WERI-Rb-1 (cell line): ENCODE results near the gene OR2T3.
"Not testable (repeated sequence)": the region's sequence is repeated elsewhere in the genome, so short reads cannot be mapped to it uniquely, and the experiment has no call there.

Experiments used
- DNase-seq: peaks from one replicate; pipeline ENCODE4 v3.0.0-alpha.2; 2020
- H3K27ac ChIP-seq: fragments of 250-450 bp; sonication (Bioruptor Pico); 2 replicates; pipeline ENCODE4 v1.5.1; 2020; ENCODE audit warnings: mild to moderate bottlenecking, moderate library complexity
- H3K27me3 ChIP-seq: fragments of 250-450 bp; sonication (Bioruptor Pico); 2 replicates; pipeline ENCODE4 v1.5.1; 2021; ENCODE audit warnings: mild to moderate bottlenecking, low read depth, moderate library complexity; ENCODE audit not compliant: insufficient read depth, severe bottlenecking
- H3K36me3 ChIP-seq: fragments of 250-450 bp; sonication (Bioruptor Pico); 2 replicates; pipeline ENCODE4 v1.5.1; 2020; ENCODE audit warnings: mild to moderate bottlenecking, moderate library complexity
- H3K4me3 ChIP-seq: 2 replicates; pipeline ENCODE4 v1.5.1; 2011; ENCODE audit warnings: low read depth, mild to moderate bottlenecking, control low read depth, low read length
- H3K9me3 ChIP-seq: fragments of 250-450 bp; sonication (Bioruptor Pico); 2 replicates; pipeline ENCODE4 v1.5.1; 2021; ENCODE audit warnings: mild to moderate bottlenecking, moderate library complexity; ENCODE audit not compliant: severe bottlenecking
- CTCF ChIP-seq: IDR thresholded peaks from 2 replicates; pipeline ENCODE4 v1.5.1; 2011; ENCODE audit warnings: low read depth, mild to moderate bottlenecking, control low read depth, inconsistent platforms, low read length

Gene OR2T3

DNA sequence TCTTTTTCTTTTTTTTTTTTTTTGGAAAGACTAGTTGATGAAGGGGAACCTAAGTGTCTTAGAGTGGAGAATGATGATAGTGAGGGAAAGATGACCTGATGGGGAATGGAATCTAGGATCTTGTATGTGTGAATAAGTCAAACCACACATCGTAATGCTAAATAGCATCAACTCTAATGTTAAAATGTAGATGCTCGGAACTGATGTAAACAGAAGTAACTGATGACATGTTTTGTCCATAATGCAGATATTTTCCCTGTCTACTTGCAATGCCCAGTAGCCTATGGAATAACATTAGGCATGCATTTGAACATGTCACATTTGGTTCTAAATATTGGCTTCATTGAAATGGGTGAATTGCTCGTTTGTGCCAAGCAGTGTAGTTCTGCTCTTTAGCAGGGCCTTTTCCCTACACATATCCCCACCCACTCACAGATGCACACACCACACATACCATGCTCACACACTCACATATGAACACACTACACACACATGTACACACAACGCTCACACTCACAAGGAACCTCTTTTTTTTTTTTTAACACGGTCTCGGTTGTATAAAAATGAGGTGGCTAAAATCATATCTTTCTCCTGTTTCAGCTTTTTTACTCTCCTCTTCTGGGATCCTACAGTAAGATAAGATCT is 23.2 kb upstream of the OR2T3 start:
- peaks cover 13% of the 10 kb centered on the region for H3K27me3 ChIP-seq
- H3K4me3 ChIP-seq, DNase-seq, H3K27ac ChIP-seq, H3K9me3 ChIP-seq, H3K36me3 ChIP-seq: not testable (repeated sequence)

GRCh38 chr1:248450466-248451145 is 22.5 kb upstream of the OR2T3 start:
- DNase-seq, H3K4me3 ChIP-seq, H3K36me3 ChIP-seq, H3K9me3 ChIP-seq, H3K27ac ChIP-seq: not testable (repeated sequence)
- peaks cover 11% of the 10 kb centered on the region for H3K27me3 ChIP-seq

GRCh38 chr1:248453619-248454018 is 19.5 kb upstream of the OR2T3 start:
- not testable (repeated sequence) for H3K27me3 ChIP-seq, DNase-seq, H3K27ac ChIP-seq, H3K36me3 ChIP-seq, H3K9me3 ChIP-seq, H3K4me3 ChIP-seq

- DNase-seq, H3K36me3 ChIP-seq, H3K9me3 ChIP-seq, H3K27ac ChIP-seq, H3K27me3 ChIP-seq, H3K4me3 ChIP-seq: not testable (repeated sequence)
These were observed 18.1 kb upstream of the OR2T3 start for GRCh38 chr1:248455045-248455444.

GRCh38 chr1:248456635-248457034 is 16.5 kb upstream of the OR2T3 start:
- not testable (repeated sequence) for H3K9me3 ChIP-seq, H3K36me3 ChIP-seq, H3K4me3 ChIP-seq, H3K27ac ChIP-seq, DNase-seq
- peaks cover 15% of the 10 kb centered on the region for H3K27me3 ChIP-seq

GRCh38 chr1:248459117-248459516 is 14.0 kb upstream of the OR2T3 start:
- not testable (repeated sequence) for DNase-seq, H3K4me3 ChIP-seq, H3K27ac ChIP-seq, H3K9me3 ChIP-seq, H3K36me3 ChIP-seq
- H3K27me3 ChIP-seq, result peaks cover 22% of the 10 kb centered on the region

- Histone ChIP-seq H3K36me3 (no peaks in the 10 kb centered on the region), H3K9me3 (no peaks in the 10 kb centered on the region), H3K27me3 (peaks cover 39% of the 10 kb centered on the region), H3K4me3 (no peak overlapping the region), H3K27ac (no peak overlapping the region)
- TF ChIP-seq CTCF, result no peak
- no peak for DNase-seq
These were observed 2.0 kb upstream of the OR2T3 start for GRCh38 chr1:248471154-248471553.

DNA sequence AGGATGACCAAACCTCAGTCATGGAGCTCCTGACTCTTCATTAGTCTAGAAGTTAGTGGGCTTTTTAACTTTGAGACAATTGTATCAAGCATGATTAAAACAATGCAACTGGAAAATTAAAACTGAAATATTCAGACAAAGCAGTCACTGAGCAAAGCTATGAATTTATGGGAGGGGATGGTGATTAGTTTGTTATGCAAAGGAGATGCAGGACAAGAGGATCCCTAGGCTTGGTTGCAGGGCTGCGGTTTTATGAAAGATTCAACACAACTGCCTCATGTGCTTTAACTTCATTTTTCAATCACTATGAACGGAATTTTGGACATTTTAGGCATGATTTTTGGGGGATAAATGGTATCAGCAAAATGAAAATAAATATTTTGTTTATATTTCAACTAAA is 1.0 kb upstream of the OR2T3 start:
- peaks cover 38% of the 10 kb centered on the region for H3K27me3 ChIP-seq
- not testable (repeated sequence) for H3K27ac ChIP-seq, H3K9me3 ChIP-seq, DNase-seq, H3K36me3 ChIP-seq, H3K4me3 ChIP-seq

DNA sequence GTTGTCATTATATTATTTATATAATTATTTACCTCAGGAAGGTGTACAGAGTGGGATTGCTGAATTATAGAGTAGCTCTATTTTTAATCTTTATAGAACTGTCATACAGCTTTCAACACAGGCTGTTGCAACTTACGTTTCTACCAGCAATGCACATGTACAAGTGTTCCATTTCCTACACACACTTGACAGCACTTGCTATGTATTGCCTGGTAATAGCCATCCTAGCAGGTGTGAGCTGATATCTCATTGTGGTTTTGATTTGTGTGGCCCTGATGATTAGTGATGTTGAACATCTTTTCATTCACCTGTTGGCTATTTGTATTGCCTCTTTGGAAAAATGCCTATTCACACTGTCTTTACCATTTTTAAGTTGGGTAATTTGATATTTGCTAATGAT is 2.5 kb downstream of the OR2T3 start:
- H3K4me3 ChIP-seq, DNase-seq: not testable (repeated sequence)
- H3K27me3 ChIP-seq, result peaks cover 24% of the 10 kb centered on the region

DNA sequence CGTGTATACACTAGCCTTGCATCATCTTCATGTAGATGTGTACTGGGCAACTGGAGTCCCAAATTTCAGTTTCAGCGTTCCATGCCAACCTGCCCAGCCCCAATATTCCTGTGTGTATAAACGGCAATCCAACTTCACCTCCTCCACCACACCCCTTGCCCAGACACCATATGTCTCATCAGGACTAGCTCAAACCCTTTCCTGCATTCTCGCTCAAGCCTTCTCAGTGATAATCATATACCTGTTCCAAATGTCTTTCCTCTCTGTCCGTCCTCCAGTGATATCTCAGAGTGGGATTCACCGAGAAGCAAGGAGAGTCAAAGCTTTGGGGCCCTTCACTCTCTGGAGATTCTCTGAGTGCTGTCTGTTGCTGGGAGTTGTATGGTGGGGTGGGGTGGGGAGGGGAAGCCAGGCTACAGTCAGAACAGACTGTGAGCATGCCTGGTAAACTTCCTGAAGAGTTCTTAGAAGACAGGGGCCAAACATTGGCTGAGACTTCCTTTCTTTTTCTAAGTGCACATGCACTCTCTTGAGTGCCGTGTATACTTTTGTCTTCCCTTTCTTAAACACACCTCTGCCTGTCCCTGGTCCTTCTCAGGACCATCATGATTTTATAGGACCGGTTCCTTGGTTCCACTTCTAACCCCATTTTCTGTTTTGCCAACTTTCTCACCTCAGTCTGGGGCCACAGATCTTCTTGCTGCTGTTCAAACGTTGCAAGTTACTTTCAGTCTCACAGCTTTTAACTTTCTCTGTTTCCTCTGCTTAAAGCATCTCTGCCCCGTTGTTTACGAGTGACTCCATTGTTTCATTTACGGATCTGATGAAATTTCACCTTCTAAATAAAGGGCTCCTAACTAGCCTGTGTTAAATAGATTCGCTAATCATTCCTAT is 8.8 kb downstream of the OR2T3 start:
- peaks cover 12% of the 10 kb centered on the region for H3K27me3 ChIP-seq
- not testable (repeated sequence) for DNase-seq, H3K4me3 ChIP-seq

More for the DNA sequence above, 2.5 kb downstream of the OR2T3 start:
- H3K9me3 ChIP-seq, H3K27ac ChIP-seq, H3K36me3 ChIP-seq: not testable (repeated sequence)

GRCh38 chr1:248488289-248488688 is 15.1 kb downstream of the OR2T3 start, which contains the start of gene OR2T5:
Gene OR2T5, plus strand, starts transcription at chr1:248488589. Its CDS starts 0 bp downstream, at chr1:248488589.
- not testable (repeated sequence) for H3K4me3 ChIP-seq, H3K36me3 ChIP-seq, H3K9me3 ChIP-seq, H3K27ac ChIP-seq, H3K27me3 ChIP-seq, DNase-seq

More for the DNA sequence above, 8.8 kb downstream of the OR2T3 start:
- H3K27ac ChIP-seq, H3K9me3 ChIP-seq, H3K36me3 ChIP-seq: not testable (repeated sequence)

DNA sequence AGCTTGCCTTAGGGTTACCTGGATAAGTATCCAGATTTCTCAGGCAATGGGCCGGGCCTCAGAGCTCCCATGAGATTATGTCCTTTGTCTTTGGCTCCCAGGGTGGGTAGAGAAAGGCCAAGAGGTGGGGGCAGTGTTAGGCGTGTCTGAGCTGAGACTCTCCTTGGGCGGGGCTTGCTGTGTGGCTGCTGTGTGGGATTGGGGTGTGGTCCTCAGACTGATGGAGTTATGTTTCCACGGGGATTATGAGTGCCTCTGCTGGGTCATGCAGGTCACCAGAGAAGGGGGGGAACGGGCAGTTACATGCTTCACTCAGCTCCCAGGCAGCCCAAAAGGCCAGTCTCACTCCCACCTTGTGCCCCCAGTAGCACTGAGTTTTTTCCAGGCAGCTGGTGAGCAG is 23.5 kb downstream of the OR2T3 start:
- not testable (repeated sequence) for H3K27ac ChIP-seq, H3K4me3 ChIP-seq, H3K9me3 ChIP-seq, H3K27me3 ChIP-seq, DNase-seq, H3K36me3 ChIP-seq
